ENCODE data around the gene TMEM233.

TMEM233 gene

GRCh38 chr12:119593578-119594398, at the start of gene TMEM233:
TMEM233 (plus strand) TSS chr12:119593774; CDS start chr12:119593849, 75 bp downstream.
- DNase-seq (ENCODE audit: low read depth): no peak
- H3K27me3 ChIP-seq (replicated peaks; ENCODE audit: control insufficient read depth, insufficient read depth, low read length): peaks cover 38% of the 10 kb centered on the region
- peaks cover 10% of the 10 kb centered on the region for H3K4me1 ChIP-seq (ENCODE audit: control insufficient read depth, insufficient read depth, low read length)
- peak within 1 kb of the TSS; percentile 69 for H3K4me3 ChIP-seq (ENCODE audit: low read length)
- no peaks in the 10 kb centered on the region for H3K36me3 ChIP-seq (ENCODE audit: control insufficient read depth, insufficient read depth, low read length, severe bottlenecking)
- H3K9ac ChIP-seq (ENCODE audit: low read length): no peak within 1 kb of the TSS
- H3K9me3 ChIP-seq (ENCODE audit: control insufficient read depth, low read length): no peaks in the 10 kb centered on the region

- Histone ChIP-seq H3K9me3 (ENCODE audit: control insufficient read depth, low read length) (no peaks in the 10 kb centered on the region), H3K27me3 (replicated peaks; ENCODE audit: control insufficient read depth, insufficient read depth, low read length) (peaks cover 24% of the 10 kb centered on the region), H3K4me3 (ENCODE audit: low read length) (no peak overlapping the region), H3K9ac (ENCODE audit: low read length) (no peak overlapping the region), H3K4me1 (ENCODE audit: control insufficient read depth, insufficient read depth, low read length) (no peaks in the 10 kb centered on the region), H3K36me3 (ENCODE audit: control insufficient read depth, insufficient read depth, low read length, severe bottlenecking) (no peaks in the 10 kb centered on the region)
- peak; percentile 86 for DNase-seq (ENCODE audit: low read depth)
Observed at GRCh38 chr12:119544765-119545625, 48.6 kb upstream of the TMEM233 start.

- H3K9me3 ChIP-seq (ENCODE audit: control insufficient read depth, low read length): peaks cover under 1% of the 10 kb centered on the region
- no peaks in the 10 kb centered on the region for H3K36me3 ChIP-seq (ENCODE audit: control insufficient read depth, insufficient read depth, low read length, severe bottlenecking)
- no peak overlapping the region for H3K4me3 ChIP-seq (ENCODE audit: low read length)
- no peaks in the 10 kb centered on the region for H3K4me1 ChIP-seq (ENCODE audit: control insufficient read depth, insufficient read depth, low read length)
- H3K9ac ChIP-seq (ENCODE audit: low read length): no peak overlapping the region
- H3K27me3 ChIP-seq (replicated peaks; ENCODE audit: control insufficient read depth, insufficient read depth, low read length): peaks cover 26% of the 10 kb centered on the region
- no peak for DNase-seq (ENCODE audit: low read depth)
Observed at GRCh38 chr12:119546340-119546739, 47.2 kb upstream of the TMEM233 start.

GRCh38 chr12:119547001-119547400, 46.6 kb upstream of the TMEM233 start:
- H3K4me1 ChIP-seq (ENCODE audit: control insufficient read depth, insufficient read depth, low read length): no peaks in the 10 kb centered on the region
- no peak overlapping the region for H3K4me3 ChIP-seq (ENCODE audit: low read length)
- no peak for DNase-seq (ENCODE audit: low read depth)
- peaks cover 32% of the 10 kb centered on the region for H3K27me3 ChIP-seq (replicated peaks; ENCODE audit: control insufficient read depth, insufficient read depth, low read length)
- peaks cover 4% of the 10 kb centered on the region for H3K9me3 ChIP-seq (ENCODE audit: control insufficient read depth, low read length)
- no peaks in the 10 kb centered on the region for H3K36me3 ChIP-seq (ENCODE audit: control insufficient read depth, insufficient read depth, low read length, severe bottlenecking)
- H3K9ac ChIP-seq (ENCODE audit: low read length): no peak overlapping the region

- H3K9ac ChIP-seq (ENCODE audit: low read length): no peak overlapping the region
- no peaks in the 10 kb centered on the region for H3K36me3 ChIP-seq (ENCODE audit: control insufficient read depth, insufficient read depth, low read length, severe bottlenecking)
- no peak for DNase-seq (ENCODE audit: low read depth)
- H3K9me3 ChIP-seq (ENCODE audit: control insufficient read depth, low read length): no peaks in the 10 kb centered on the region
- peaks cover 10% of the 10 kb centered on the region for H3K27me3 ChIP-seq (replicated peaks; ENCODE audit: control insufficient read depth, insufficient read depth, low read length)
- no peaks in the 10 kb centered on the region for H3K4me1 ChIP-seq (ENCODE audit: control insufficient read depth, insufficient read depth, low read length)
- H3K4me3 ChIP-seq (ENCODE audit: low read length): no peak overlapping the region
Observed at GRCh38 chr12:119556854-119557253, 36.7 kb upstream of the TMEM233 start.

GRCh38 chr12:119565404-119565803, 28.2 kb upstream of the TMEM233 start:
- no peak overlapping the region for H3K4me3 ChIP-seq (ENCODE audit: low read length)
- no peak for DNase-seq (ENCODE audit: low read depth)
- H3K9ac ChIP-seq (ENCODE audit: low read length): no peak overlapping the region
- no peaks in the 10 kb centered on the region for H3K4me1 ChIP-seq (ENCODE audit: control insufficient read depth, insufficient read depth, low read length)
- no peaks in the 10 kb centered on the region for H3K27me3 ChIP-seq (replicated peaks; ENCODE audit: control insufficient read depth, insufficient read depth, low read length)
- H3K9me3 ChIP-seq (ENCODE audit: control insufficient read depth, low read length): no peaks in the 10 kb centered on the region
- no peaks in the 10 kb centered on the region for H3K36me3 ChIP-seq (ENCODE audit: control insufficient read depth, insufficient read depth, low read length, severe bottlenecking)

- Histone ChIP-seq H3K27me3 (replicated peaks; ENCODE audit: control insufficient read depth, insufficient read depth, low read length) (no peaks in the 10 kb centered on the region), H3K4me3 (ENCODE audit: low read length) (no peak overlapping the region), H3K36me3 (ENCODE audit: control insufficient read depth, insufficient read depth, low read length, severe bottlenecking) (no peaks in the 10 kb centered on the region), H3K4me1 (ENCODE audit: control insufficient read depth, insufficient read depth, low read length) (no peaks in the 10 kb centered on the region), H3K9ac (ENCODE audit: low read length) (no peak overlapping the region), H3K9me3 (ENCODE audit: control insufficient read depth, low read length) (no peaks in the 10 kb centered on the region)
- DNase-seq (ENCODE audit: low read depth): no peak
Observed at GRCh38 chr12:119570771-119571170, 22.8 kb upstream of the TMEM233 start.

GRCh38 chr12:119573086-119573485, 20.5 kb upstream of the TMEM233 start:
- Histone ChIP-seq H3K4me1 (ENCODE audit: control insufficient read depth, insufficient read depth, low read length) (peaks cover 6% of the 10 kb centered on the region), H3K27me3 (replicated peaks; ENCODE audit: control insufficient read depth, insufficient read depth, low read length) (no peaks in the 10 kb centered on the region), H3K36me3 (ENCODE audit: control insufficient read depth, insufficient read depth, low read length, severe bottlenecking) (no peaks in the 10 kb centered on the region), H3K9ac (ENCODE audit: low read length) (no peak overlapping the region), H3K9me3 (ENCODE audit: control insufficient read depth, low read length) (no peaks in the 10 kb centered on the region), H3K4me3 (ENCODE audit: low read length) (no peak overlapping the region)
- DNase-seq (ENCODE audit: low read depth): no peak

GRCh38 chr12:119574255-119574654, 19.3 kb upstream of the TMEM233 start:
- H3K36me3 ChIP-seq (ENCODE audit: control insufficient read depth, insufficient read depth, low read length, severe bottlenecking): no peaks in the 10 kb centered on the region
- H3K27me3 ChIP-seq (replicated peaks; ENCODE audit: control insufficient read depth, insufficient read depth, low read length): no peaks in the 10 kb centered on the region
- no peak for DNase-seq (ENCODE audit: low read depth)
- H3K9ac ChIP-seq (ENCODE audit: low read length): no peak overlapping the region
- H3K4me3 ChIP-seq (ENCODE audit: low read length): no peak overlapping the region
- peaks cover 9% of the 10 kb centered on the region for H3K4me1 ChIP-seq (ENCODE audit: control insufficient read depth, insufficient read depth, low read length)
- H3K9me3 ChIP-seq (ENCODE audit: control insufficient read depth, low read length): no peaks in the 10 kb centered on the region

GRCh38 chr12:119576118-119576810, 17.3 kb upstream of the TMEM233 start:
- Histone ChIP-seq H3K4me3 (ENCODE audit: low read length) (no peak overlapping the region), H3K27me3 (replicated peaks; ENCODE audit: control insufficient read depth, insufficient read depth, low read length) (no peaks in the 10 kb centered on the region), H3K9me3 (ENCODE audit: control insufficient read depth, low read length) (no peaks in the 10 kb centered on the region), H3K4me1 (ENCODE audit: control insufficient read depth, insufficient read depth, low read length) (peaks cover 9% of the 10 kb centered on the region), H3K9ac (ENCODE audit: low read length) (no peak overlapping the region), H3K36me3 (ENCODE audit: control insufficient read depth, insufficient read depth, low read length, severe bottlenecking) (no peaks in the 10 kb centered on the region)
- DNase-seq (ENCODE audit: low read depth): no peak

- H3K4me1 ChIP-seq (ENCODE audit: control insufficient read depth, insufficient read depth, low read length): peaks cover 9% of the 10 kb centered on the region
- H3K36me3 ChIP-seq (ENCODE audit: control insufficient read depth, insufficient read depth, low read length, severe bottlenecking): no peaks in the 10 kb centered on the region
- H3K27me3 ChIP-seq (replicated peaks; ENCODE audit: control insufficient read depth, insufficient read depth, low read length): no peaks in the 10 kb centered on the region
- DNase-seq (ENCODE audit: low read depth): no peak
- no peak overlapping the region for H3K9ac ChIP-seq (ENCODE audit: low read length)
- H3K9me3 ChIP-seq (ENCODE audit: control insufficient read depth, low read length): no peaks in the 10 kb centered on the region
- H3K4me3 ChIP-seq (ENCODE audit: low read length): no peak overlapping the region
Observed at GRCh38 chr12:119576915-119577314, 16.7 kb upstream of the TMEM233 start.

Measured in adipocyte (in vitro differentiated cells).